ENCODE measurements around the gene LRP8.
A peak's percentile ranks its signal among the peaks of the same experiment; 100 is the strongest.

LRP8 gene

DNA sequence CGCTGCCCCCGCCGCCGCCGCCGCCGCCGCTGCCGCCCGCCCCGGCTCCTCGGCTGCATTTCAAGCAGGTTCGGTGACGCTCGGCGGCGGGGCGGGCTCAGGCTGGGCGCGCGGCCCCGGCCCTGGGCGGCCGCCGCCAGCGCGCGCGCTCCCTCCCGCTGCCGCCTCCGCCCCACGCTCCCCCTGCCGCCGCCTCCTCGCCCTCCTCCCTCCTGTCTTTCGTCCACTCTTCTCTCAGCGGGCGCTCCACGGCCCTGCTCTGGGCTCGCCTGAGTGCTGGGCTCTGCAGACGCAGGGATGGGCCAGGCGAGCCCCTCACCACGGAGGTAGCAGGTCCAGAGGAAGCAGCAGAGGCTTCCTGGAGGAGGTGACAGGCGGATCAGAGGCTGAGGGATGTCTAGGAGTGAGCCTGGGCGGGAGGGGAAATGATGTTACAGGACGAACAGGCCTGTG lies at the start of gene LRP8:
Gene LRP8 (minus strand): TSS at position 62 of the 453 bp plus-strand sequence. CDS start 158 bp downstream, outside the sequence.
- DNase-seq (ENCODE audit: low read depth): peak; percentile 70

DNA sequence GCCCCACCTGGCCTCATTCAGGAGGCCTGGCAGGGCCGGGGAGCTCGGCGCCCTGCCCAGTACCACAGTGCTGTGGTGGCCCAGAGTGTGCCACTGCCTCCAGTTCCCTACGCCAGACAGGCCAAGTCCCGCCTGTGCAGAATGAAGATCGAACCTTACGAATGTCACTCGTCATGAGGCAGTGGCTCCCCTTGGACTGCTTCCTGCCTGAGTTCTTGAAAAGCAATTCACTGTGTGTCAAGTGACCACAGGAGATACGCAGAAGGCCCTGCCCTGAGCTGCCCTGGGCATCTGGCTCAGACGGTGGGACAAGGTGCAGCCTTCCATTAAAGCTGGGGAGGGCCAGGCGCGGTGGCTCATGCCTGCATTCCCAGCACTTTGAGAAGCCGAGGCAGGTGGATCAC lies 49.6 kb upstream of the LRP8 start:
- DNase-seq (ENCODE audit: low read depth): no peak

GRCh38 chr1:53376742-53377437 lies 49.0 kb upstream of the LRP8 start:
- DNase-seq (ENCODE audit: low read depth): no peak

DNA sequence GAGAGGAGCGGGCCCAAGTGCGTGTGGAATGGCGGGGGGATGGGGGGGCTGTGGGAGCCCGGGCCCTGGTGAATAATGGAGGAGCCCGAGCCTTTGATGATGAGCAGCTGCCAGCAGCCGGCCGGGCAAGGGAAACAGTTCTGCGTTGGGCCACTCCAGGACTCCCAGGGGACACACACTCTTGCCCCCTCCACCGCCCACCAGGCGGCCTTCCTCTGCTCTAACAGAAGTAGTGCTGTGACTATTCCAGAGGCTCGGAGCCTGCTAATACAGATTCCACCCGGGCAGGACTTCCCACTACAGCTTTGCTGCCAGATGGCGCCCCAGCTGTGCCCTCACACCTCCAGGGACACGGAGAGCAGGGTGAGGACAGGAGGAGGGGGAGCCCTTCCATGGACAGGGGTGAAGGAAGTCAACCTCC lies 48.2 kb upstream of the LRP8 start:
- no peak for DNase-seq (ENCODE audit: low read depth)

GRCh38 chr1:53375440-53375839 lies 47.6 kb upstream of the LRP8 start:
- no peak for DNase-seq (ENCODE audit: low read depth)

DNA sequence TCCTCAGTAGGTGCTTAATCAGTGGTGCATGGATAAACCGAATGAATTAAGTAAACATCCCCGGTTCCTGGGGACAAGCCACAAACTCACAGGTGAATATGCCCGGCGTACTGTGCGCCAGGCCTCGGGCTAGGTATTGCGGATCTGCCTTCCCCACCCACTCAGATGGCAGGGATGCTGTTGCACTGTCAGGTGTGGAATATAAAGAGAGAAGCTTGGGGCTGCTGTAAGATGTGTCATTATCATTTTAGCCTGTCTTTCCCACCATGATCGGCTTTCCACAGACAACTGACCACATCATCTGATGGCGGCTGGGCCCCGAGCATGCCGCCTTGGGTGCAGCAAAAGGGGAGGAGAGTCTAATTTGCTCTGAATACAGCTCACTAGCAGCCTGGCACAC lies 45.4 kb upstream of the LRP8 start:
- DNase-seq (ENCODE audit: low read depth): no peak

DNA sequence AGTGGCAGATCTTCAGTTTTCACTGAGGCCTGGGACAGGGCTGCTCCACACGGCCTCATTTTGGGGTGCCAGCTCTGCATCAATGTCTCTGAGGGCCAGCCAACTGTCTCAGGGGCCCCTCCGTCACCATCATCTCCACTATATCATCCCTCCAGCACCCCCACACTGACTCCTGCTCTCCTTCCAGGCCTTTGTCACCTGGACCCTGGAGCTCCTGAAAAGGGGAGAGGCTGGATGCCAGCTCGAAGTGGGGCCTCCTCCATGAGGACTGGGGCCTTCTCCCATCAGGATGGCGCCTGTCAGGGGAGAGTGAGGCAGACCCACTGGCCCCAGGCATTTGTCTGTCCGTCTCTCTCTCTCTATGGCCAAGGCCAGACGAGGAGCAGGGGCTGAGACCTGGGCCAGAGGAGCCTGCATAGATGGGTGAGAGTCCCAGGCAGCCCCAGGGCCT lies 44.7 kb upstream of the LRP8 start:
- DNase-seq (ENCODE audit: low read depth): no peak

GRCh38 chr1:53371851-53372250 lies 44.0 kb upstream of the LRP8 start:
- no peak for DNase-seq (ENCODE audit: low read depth)

DNA sequence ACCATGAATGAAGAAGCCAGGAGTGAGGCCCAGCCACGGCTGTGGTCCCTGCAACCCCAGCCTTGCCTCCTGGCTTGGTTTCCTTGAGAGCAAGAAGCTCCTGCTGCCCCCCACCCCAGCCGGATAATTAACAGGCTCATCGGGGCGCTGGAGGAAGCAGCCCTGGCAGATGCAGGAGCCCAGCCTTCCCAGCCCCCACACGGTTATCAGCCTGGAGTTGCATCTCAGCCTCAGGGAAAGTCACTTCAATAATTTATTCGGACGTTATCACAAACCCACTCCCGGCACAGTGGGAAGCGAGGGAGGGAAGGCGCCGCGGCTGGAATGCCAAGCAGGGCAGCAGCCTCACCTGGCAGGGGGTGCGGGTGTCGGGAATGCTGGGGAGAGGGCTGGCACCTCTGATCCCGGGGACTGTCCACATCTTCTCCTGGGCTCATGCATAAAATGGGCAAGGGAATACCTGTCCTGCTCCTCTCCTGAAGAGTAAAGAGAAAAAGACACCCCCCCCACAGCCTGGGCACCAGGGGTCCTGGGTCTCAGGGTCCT lies 43.3 kb upstream of the LRP8 start:
- DNase-seq (ENCODE audit: low read depth): no peak

DNA sequence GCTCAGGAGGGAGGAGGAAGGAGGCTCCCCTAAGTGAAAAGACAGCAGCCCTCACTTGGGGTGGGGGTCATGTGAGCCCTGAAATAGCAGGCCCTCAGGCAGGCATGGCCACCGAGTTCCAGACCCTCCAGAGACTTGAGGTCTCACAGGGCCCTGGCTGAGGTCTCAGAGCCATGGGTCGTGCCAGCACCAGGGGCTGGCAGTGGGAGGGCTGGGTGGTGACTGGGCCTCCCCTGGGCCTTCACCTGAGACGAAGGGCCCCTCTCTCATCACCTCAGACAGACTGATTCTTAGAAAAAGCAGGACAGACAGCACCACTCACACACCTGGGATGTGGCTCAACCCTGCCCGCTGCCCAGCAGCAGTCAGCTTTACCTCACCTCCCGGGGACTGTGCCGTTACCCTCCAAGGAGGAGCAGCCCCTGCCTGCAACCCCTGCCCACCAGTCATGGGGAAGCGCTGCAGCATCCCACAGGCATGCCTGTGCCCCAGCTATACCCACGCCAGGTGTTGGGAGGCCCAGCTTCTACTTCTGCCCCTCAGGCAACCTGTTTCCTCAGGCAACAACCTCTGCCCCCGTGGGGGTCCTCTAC lies 42.6 kb upstream of the LRP8 start:
- no peak for DNase-seq (ENCODE audit: low read depth)

GRCh38 chr1:53369761-53370160 lies 41.9 kb upstream of the LRP8 start:
- DNase-seq (ENCODE audit: low read depth): no peak

DNA sequence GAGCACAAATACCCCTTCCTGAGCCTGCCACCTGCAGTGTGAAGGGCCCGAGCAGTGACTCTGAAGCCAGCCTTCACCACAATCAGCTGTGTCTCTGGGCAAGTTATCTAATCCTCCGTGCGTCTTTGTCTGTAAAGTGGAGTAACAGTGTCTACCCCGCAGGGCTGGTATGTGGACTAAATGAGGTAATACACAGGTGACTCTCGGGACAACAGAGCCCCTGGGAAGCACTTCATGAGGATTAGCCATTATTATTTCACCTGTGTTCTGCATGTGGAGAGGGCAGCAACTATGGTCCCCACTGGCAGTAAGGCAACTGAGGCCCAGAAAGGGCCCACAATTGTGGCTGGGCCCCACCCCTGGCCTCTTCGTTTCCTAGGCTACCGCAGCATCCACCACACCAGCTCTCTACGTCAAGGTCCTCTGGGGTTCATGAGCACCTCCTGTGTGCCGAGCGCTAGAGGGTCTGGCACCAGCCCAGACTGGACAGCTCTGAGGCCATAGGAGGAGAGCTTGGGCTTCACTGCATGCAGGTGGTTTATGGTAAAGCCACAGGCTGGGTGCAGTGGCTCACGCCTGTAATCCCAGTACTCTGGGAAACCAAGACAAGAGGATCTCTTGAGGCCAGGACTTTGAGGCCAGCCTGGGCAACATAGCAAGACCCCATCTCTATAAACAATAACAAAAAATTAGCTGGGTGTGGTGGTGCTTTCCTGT lies 41.3 kb upstream of the LRP8 start:
- no peak for DNase-seq (ENCODE audit: low read depth)

GRCh38 chr1:53368314-53369033 lies 40.6 kb upstream of the LRP8 start:
- DNase-seq (ENCODE audit: low read depth): no peak

DNA sequence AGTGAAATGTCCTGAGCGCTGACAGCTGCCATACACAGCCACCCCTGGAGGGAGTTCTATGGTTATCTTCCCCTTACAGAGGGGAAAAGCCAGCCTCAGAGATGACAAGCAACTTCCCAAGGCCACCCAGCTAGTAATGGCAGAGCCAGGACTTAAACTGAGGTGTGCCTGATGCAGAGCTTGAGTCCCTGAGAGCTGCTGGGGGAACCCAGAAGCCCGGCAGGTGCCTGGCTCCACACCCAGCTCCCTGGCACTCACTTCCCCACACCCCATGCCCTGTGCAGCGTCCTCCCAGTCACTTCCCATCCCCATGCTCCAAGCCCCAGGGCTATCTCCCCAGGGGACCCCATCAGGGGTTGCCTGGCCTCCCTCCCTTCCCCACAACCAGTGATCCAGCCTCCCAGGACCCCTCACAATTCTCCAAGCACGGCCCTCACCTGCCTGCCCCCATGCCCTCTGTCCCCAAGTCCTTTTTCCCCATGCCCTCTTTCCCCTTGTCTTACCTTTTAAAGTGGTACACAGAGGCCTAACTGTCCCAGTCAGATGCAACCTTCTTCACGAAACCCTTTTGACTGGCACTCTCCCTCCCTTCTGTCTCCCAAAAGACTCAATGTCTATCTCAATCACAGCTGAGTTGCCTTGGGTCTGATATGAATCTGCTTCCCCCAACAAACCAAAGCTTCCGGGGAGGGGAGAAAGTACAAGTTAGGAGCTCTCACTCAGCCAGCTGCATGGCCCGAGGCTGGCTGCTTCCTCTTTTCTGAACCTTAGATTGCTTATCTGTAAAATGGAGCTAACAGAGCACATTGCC lies 39.8 kb upstream of the LRP8 start:
- no peak for DNase-seq (ENCODE audit: low read depth)

GRCh38 chr1:53366901-53367502 lies 39.1 kb upstream of the LRP8 start:
- DNase-seq (ENCODE audit: low read depth): no peak

DNA sequence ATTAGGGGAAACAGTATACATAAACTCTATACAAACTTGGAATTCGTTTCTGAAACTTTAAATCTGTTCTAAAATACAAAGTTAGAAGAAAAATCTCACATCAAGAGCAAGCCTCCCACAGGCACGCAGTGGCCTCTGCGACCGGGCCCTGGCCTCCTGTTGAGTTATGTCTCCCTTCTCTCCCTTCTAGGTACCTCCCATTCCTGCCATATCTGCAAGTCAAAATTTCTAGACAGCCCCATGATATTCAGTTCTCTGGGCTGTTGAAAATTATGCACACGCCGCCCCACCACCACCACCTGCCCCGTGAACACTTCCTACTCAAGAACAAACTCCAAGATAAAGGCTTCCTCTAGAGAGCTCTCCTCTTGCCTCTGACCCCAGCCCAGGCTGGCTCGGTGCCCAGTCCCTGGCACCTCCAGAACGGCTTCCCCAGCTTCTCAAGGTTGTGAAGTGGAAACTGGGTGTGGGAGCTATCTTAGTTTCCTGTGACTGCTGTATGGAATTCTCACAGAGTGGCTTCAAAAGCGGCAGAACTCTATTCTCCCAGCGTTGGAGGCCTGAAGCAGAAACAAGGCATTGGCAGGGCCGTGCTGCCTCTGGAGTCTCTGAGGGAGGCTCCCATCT lies 37.7 kb upstream of the LRP8 start:
- DNase-seq (ENCODE audit: low read depth): no peak

- DNase-seq (ENCODE audit: low read depth): no peak
Measured at GRCh38 chr1:53362851-53363642, 35.2 kb upstream of the LRP8 start.

DNA sequence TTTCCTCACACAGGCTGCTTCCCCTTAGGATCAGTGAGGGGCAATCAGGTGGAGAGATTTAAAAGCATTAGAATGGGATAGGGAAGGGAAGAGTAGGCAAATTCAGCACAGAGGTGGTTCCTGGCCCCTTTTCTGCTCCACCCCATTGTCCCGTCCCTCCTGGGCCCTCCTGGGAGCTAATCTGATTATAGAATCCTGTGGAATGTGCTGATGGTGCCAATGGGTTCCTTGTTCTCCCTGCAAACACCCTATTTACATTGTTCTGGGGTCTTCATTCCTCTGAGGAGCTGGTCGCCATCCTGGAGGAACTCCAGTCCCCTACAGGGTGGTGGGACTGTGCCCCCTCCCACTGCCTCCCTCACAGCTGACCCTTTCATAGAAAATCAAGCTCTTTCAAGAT lies 34.4 kb upstream of the LRP8 start:
- no peak for DNase-seq (ENCODE audit: low read depth)

- no peak for DNase-seq (ENCODE audit: low read depth)
Measured at GRCh38 chr1:53361541-53361961, 33.7 kb upstream of the LRP8 start.

GRCh38 chr1:53359934-53360276 lies 32.0 kb upstream of the LRP8 start:
- DNase-seq (ENCODE audit: low read depth): no peak
